Adrenal gland (tissue), 5 donors: Measurements from ENCODE around the gene PPP1R37.

ENCODE experiments used
- POLR2A ChIP-seq, 2 donors: fragments of 450-650 bp; IDR thresholded peaks; one replicate each; pipeline ENCODE4 v1.6.1; 2017; ENCODE audit warnings: antibody characterized with exemption in 2 of 2, mild to moderate bottlenecking in 2 of 2, moderate library complexity in 1 of 2
- TF ChIP-seq, protein P1 (sequence below), 6 experiments: fragments of 450-650 bp in 4 of 6; fragments of 200-600 bp in 2 of 6; sonication (generic) in 1 of 6; IDR thresholded peaks; 1 replicate in 5 of 6; 2 replicates in 1 of 6; pipeline versions ENCODE4 v1.5.1 to v1.8.0; 2016 to 2021; ENCODE audit warnings: antibody characterized with exemption in 6 of 6, mild to moderate bottlenecking in 2 of 6, moderate library complexity in 1 of 6
- donor health status: DM: no; HTN: no; CAD: no.

GRCh38 chr19:45164577-45165335, 71.8 kb downstream of the PPP1R37 start:
- TF ChIP-seq, protein P1, sequence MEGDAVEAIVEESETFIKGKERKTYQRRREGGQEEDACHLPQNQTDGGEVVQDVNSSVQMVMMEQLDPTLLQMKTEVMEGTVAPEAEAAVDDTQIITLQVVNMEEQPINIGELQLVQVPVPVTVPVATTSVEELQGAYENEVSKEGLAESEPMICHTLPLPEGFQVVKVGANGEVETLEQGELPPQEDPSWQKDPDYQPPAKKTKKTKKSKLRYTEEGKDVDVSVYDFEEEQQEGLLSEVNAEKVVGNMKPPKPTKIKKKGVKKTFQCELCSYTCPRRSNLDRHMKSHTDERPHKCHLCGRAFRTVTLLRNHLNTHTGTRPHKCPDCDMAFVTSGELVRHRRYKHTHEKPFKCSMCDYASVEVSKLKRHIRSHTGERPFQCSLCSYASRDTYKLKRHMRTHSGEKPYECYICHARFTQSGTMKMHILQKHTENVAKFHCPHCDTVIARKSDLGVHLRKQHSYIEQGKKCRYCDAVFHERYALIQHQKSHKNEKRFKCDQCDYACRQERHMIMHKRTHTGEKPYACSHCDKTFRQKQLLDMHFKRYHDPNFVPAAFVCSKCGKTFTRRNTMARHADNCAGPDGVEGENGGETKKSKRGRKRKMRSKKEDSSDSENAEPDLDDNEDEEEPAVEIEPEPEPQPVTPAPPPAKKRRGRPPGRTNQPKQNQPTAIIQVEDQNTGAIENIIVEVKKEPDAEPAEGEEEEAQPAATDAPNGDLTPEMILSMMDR (IDR thresholded peaks at IDR 0.05): no peak
- TF ChIP-seq POLR2A (IDR thresholded peaks at IDR 0.05): no peak
